HT1080 (cell line): ENCODE measurements around the gene CELA3A. TPM values are rescaled to one million over a fixed set of nuclear protein-coding genes. Genes with fewer than 3 reads are reported as not detected.
"Not testable (repeated sequence)": the region's sequence is repeated elsewhere in the genome, so short reads cannot be mapped to it uniquely, and the experiment has no call there.

Experiments
- DNase-seq: peaks from one replicate; pipeline ENCODE4 v3.0.0-alpha.2; 2015; ENCODE audit warnings: low read depth
- polyA plus RNA-seq, 2 experiments: library from polyadenylated mRNA; depleted of rRNA; stranded (reverse); fragments of >200 nt; gene quantifications; 2 replicates each; pipeline ENCODE4 v1.2.3, GENCODE V29; 2015
- total RNA-seq: library from RNA; depleted of rRNA; stranded (reverse); fragments of >200 nt; shearing (Covaris generic); gene quantifications from 2 replicates; pipeline ENCODE4 v1.2.3, GENCODE V29; 2014; rRNA removed

CELA3A gene
- not detected in 2 replicates for total RNA-seq
- polyA plus RNA-seq (2015; cell fraction: cytosol; rRNA removed) = not detected in 2 replicates
- not detected in 2 replicates for polyA plus RNA-seq (2015; cell fraction: nucleus; rRNA removed)

GRCh38 chr1:22001409-22001808 is at the start of gene CELA3A:
TSS of gene CELA3A (plus strand) at chr1:22001657. CDS start at chr1:22001675, 18 bp downstream.
- no peak for DNase-seq

GRCh38 chr1:21952786-21953520 is 48.5 kb upstream of the CELA3A start:
- DNase-seq = no peak

- no peak for DNase-seq
Observed at GRCh38 chr1:21955058-21955457, 46.4 kb upstream of the CELA3A start.

GRCh38 chr1:21955501-21956281 is 45.8 kb upstream of the CELA3A start:
- DNase-seq = no peak

GRCh38 chr1:21956720-21957552 is 44.5 kb upstream of the CELA3A start:
- DNase-seq = peak; percentile 74

GRCh38 chr1:21961337-21961736 is 40.1 kb upstream of the CELA3A start:
- DNase-seq = no peak

- DNase-seq = no peak
Observed at GRCh38 chr1:21961799-21962198, 39.7 kb upstream of the CELA3A start.

GRCh38 chr1:21963477-21964217 is 37.8 kb upstream of the CELA3A start:
- peak; percentile 66 for DNase-seq

GRCh38 chr1:21966247-21967000 is 35.0 kb upstream of the CELA3A start:
- DNase-seq = peak; percentile 64

GRCh38 chr1:21967216-21967615 is 34.2 kb upstream of the CELA3A start:
- not testable (repeated sequence) for DNase-seq

GRCh38 chr1:21969066-21969465 is 32.4 kb upstream of the CELA3A start:
- DNase-seq = not testable (repeated sequence)

- DNase-seq = not testable (repeated sequence)
Observed at GRCh38 chr1:21970523-21970922, 30.9 kb upstream of the CELA3A start.

GRCh38 chr1:21972973-21973441 is 28.4 kb upstream of the CELA3A start:
- not testable (repeated sequence) for DNase-seq

GRCh38 chr1:21973948-21974347 is 27.5 kb upstream of the CELA3A start:
- not testable (repeated sequence) for DNase-seq

GRCh38 chr1:21974699-21975098 is 26.8 kb upstream of the CELA3A start:
- not testable (repeated sequence) for DNase-seq

GRCh38 chr1:21975296-21975695 is 26.2 kb upstream of the CELA3A start:
- not testable (repeated sequence) for DNase-seq

GRCh38 chr1:21976703-21977239 is 24.7 kb upstream of the CELA3A start, which contains the start of gene CELA3B:
TSS of gene CELA3B (plus strand) at chr1:21977022. CDS start at chr1:21977040, 18 bp downstream.
- DNase-seq = not testable (repeated sequence)

GRCh38 chr1:21978209-21978608 is 23.2 kb upstream of the CELA3A start:
- DNase-seq = not testable (repeated sequence)

GRCh38 chr1:21980515-21981220 is 20.8 kb upstream of the CELA3A start:
- DNase-seq = not testable (repeated sequence)
